ENCODE results near the gene DOCK11.

DNA sequence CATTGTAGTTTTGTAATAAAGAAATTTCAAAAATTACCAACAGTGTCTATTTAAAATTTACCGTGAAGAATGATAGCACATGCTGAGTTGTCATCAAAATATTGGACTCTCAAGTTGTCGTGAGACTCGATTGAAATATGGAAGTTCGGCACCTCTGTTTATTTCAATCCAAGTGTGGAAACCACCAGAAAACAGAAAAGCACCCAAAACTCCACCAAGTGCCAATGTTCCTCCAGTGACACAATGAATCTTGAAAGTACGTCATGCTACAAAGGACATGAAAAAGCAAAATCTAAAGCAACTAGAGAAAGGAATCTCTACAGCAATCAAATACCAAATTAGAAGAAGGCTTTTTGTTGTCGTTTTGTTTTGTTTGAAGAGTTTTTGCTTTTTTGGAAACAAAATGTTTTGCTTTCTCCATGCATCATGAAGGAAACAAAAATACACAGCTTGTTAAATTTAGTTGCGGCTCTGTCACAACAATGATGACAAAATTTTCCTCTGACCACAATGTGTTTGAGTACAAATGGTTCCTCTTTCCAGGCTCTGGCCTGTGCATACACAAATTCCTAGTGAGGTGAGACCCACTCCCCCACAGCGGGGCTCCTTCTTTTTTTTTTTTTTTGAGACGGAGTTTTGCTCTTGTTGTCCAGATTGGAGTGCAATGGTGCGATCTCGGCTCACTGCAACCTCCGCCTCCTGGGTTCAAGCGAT, 222.2 kb downstream of the DOCK11 start:
- TF ChIP-seq, protein P1, sequence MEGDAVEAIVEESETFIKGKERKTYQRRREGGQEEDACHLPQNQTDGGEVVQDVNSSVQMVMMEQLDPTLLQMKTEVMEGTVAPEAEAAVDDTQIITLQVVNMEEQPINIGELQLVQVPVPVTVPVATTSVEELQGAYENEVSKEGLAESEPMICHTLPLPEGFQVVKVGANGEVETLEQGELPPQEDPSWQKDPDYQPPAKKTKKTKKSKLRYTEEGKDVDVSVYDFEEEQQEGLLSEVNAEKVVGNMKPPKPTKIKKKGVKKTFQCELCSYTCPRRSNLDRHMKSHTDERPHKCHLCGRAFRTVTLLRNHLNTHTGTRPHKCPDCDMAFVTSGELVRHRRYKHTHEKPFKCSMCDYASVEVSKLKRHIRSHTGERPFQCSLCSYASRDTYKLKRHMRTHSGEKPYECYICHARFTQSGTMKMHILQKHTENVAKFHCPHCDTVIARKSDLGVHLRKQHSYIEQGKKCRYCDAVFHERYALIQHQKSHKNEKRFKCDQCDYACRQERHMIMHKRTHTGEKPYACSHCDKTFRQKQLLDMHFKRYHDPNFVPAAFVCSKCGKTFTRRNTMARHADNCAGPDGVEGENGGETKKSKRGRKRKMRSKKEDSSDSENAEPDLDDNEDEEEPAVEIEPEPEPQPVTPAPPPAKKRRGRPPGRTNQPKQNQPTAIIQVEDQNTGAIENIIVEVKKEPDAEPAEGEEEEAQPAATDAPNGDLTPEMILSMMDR (conservative IDR thresholded peaks at IDR 0.05; ENCODE audit: low read length) = no peak
- TF ChIP-seq EZH2phosphoT487 (IDR thresholded peaks at IDR 0.05; ENCODE audit: borderline replicate concordance) = no peak
